ENCODE results near the gene SIAH3.

The SIAH3 gene

GRCh38 chr13:45809801-45810394 is 41.7 kb downstream of the SIAH3 start:
- no peaks in the 10 kb centered on the region for H3K4me1 ChIP-seq (ENCODE audit: insufficient read depth, low read length)
- no peaks in the 10 kb centered on the region for H3K79me2 ChIP-seq (ENCODE audit: insufficient read depth, low read length)
- no peak overlapping the region for H2AFZ ChIP-seq (ENCODE audit: low read depth, low read length)
- no peaks in the 10 kb centered on the region for H3K9me3 ChIP-seq (ENCODE audit: insufficient read depth, low read length, severe bottlenecking)
- H3K9ac ChIP-seq (ENCODE audit: low read depth, low read length), result no peak overlapping the region
- ATAC-seq (ENCODE audit: insufficient read depth, low read depth) (no peak), DNase-seq (no peak)
- no peak overlapping the region for H3K4me3 ChIP-seq (ENCODE audit: low read depth in 1 of 2, low read length in 2 of 2)
- TF ChIP-seq EZH2 (IDR thresholded peaks at IDR 0.05; ENCODE audit: borderline replicate concordance, low read depth, low read length, severe bottlenecking) (no peak), CTCF (IDR thresholded peaks at IDR 0.05; ENCODE audit: borderline replicate concordance, extremely low read depth, low read length, poor library complexity, severe bottlenecking) (no peak)
- no peaks in the 10 kb centered on the region for H3K36me3 ChIP-seq (ENCODE audit: insufficient read depth, low read length)
- no peaks in the 10 kb centered on the region for H4K20me1 ChIP-seq (ENCODE audit: insufficient read depth, low read length)
- no peak overlapping the region for H3K4me2 ChIP-seq (ENCODE audit: insufficient read depth, low read length)
- no peak overlapping the region for H3K27ac ChIP-seq (ENCODE audit: low read length)
- H3K27me3 ChIP-seq (ENCODE audit: insufficient read depth, low read length, poor library complexity), result peaks cover 14% of the 10 kb centered on the region

- TF ChIP-seq CTCF (IDR thresholded peaks at IDR 0.05; ENCODE audit: borderline replicate concordance, extremely low read depth, low read length, poor library complexity, severe bottlenecking), result no peak
- no peak for TF ChIP-seq EZH2 (IDR thresholded peaks at IDR 0.05; ENCODE audit: borderline replicate concordance, low read depth, low read length, severe bottlenecking)
- H3K27ac ChIP-seq (ENCODE audit: low read length), result no peak overlapping the region
- ATAC-seq (ENCODE audit: insufficient read depth, low read depth) (no peak), DNase-seq (no peak)
- H3K79me2 ChIP-seq (ENCODE audit: insufficient read depth, low read length), result no peaks in the 10 kb centered on the region
- H3K4me2 ChIP-seq (ENCODE audit: insufficient read depth, low read length), result no peak overlapping the region
- H3K36me3 ChIP-seq (ENCODE audit: insufficient read depth, low read length), result no peaks in the 10 kb centered on the region
- no peak overlapping the region for H3K9ac ChIP-seq (ENCODE audit: low read depth, low read length)
- no peak overlapping the region for H3K4me3 ChIP-seq (ENCODE audit: low read depth in 1 of 2, low read length in 2 of 2)
- no peak overlapping the region for H2AFZ ChIP-seq (ENCODE audit: low read depth, low read length)
- no peaks in the 10 kb centered on the region for H3K9me3 ChIP-seq (ENCODE audit: insufficient read depth, low read length, severe bottlenecking)
- peaks cover 14% of the 10 kb centered on the region for H3K27me3 ChIP-seq (ENCODE audit: insufficient read depth, low read length, poor library complexity)
- H3K4me1 ChIP-seq (ENCODE audit: insufficient read depth, low read length), result no peaks in the 10 kb centered on the region
- H4K20me1 ChIP-seq (ENCODE audit: insufficient read depth, low read length), result no peaks in the 10 kb centered on the region
Observed at GRCh38 chr13:45808925-45809324, 42.6 kb downstream of the SIAH3 start.

- Histone ChIP-seq H4K20me1 (ENCODE audit: insufficient read depth, low read length) (no peaks in the 10 kb centered on the region), H3K27me3 (ENCODE audit: insufficient read depth, low read length, poor library complexity) (peaks cover 10% of the 10 kb centered on the region), H2AFZ (ENCODE audit: low read depth, low read length) (no peak overlapping the region), H3K9me3 (ENCODE audit: insufficient read depth, low read length, severe bottlenecking) (no peaks in the 10 kb centered on the region), H3K27ac (ENCODE audit: low read length) (no peak overlapping the region), H3K36me3 (ENCODE audit: insufficient read depth, low read length) (no peaks in the 10 kb centered on the region), H3K79me2 (ENCODE audit: insufficient read depth, low read length) (no peaks in the 10 kb centered on the region), H3K4me2 (ENCODE audit: insufficient read depth, low read length) (no peak overlapping the region), H3K4me1 (ENCODE audit: insufficient read depth, low read length) (no peaks in the 10 kb centered on the region), H3K4me3 (ENCODE audit: low read depth in 1 of 2, low read length in 2 of 2) (no peak overlapping the region), H3K9ac (ENCODE audit: low read depth, low read length) (no peak overlapping the region)
- DNase-seq (no peak), ATAC-seq (ENCODE audit: insufficient read depth, low read depth) (no peak)
- no peak for TF ChIP-seq EZH2 (IDR thresholded peaks at IDR 0.05; ENCODE audit: borderline replicate concordance, low read depth, low read length, severe bottlenecking)
- TF ChIP-seq CTCF (IDR thresholded peaks at IDR 0.05; ENCODE audit: borderline replicate concordance, extremely low read depth, low read length, poor library complexity, severe bottlenecking), result peak; percentile 44
Observed at GRCh38 chr13:45807520-45808099, 43.9 kb downstream of the SIAH3 start.

Measured in DND-41 (cell line).